Skin epidermis (tissue), 12 donors: Measurements from ENCODE around the gene EML6.

ENCODE experiments used
- H3K27ac ChIP-seq, 21 experiments: fragments of 200-600 bp; sonication (generic) in 11 of 21; one replicate each; pipeline ENCODE4 v1.5.0; 2020; ENCODE audit warnings: mild to moderate bottlenecking in 3 of 21, inconsistent platforms in 2 of 21, moderate library complexity in 2 of 21
- H3K4me3 ChIP-seq, 7 experiments: fragments of 200-600 bp; sonication (generic) in 2 of 7; one replicate each; pipeline ENCODE4 v1.5.0; 2020; ENCODE audit warnings: inconsistent platforms in 2 of 7, mild to moderate bottlenecking in 2 of 7, moderate library complexity in 1 of 7

The EML6 gene

DNA sequence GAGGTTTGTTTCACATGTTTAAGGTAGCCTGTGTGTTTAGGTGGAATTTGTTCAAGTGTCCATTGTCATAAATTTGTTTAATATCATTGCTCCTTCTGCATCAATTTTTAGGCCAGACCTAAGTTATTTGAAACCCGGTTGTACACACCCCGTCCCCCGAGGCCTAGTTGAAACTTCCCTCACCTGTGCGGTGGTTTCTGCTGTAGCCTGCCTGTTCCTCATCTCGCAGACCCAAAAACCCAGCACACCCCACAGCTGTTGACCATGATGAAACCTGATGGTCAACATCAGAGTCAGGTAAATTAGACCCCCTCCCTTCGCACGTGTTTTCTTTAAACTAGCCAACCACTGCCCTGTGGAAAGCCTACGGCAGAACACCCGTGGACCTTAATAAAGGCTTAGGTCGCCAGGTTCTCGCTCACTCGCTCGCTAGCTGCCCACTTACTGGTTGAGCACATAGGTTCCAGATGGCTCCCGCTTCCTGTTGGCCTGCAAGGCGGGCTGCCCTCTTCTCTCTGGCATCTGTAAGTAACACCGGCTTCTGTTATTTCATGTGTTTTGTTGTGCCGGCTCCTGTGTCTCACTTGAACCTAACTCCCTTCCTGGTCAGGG, 64.4 kb downstream of the EML6 start:
- H3K27ac ChIP-seq = no peak overlapping the region
- no peak overlapping the region for H3K4me3 ChIP-seq

DNA sequence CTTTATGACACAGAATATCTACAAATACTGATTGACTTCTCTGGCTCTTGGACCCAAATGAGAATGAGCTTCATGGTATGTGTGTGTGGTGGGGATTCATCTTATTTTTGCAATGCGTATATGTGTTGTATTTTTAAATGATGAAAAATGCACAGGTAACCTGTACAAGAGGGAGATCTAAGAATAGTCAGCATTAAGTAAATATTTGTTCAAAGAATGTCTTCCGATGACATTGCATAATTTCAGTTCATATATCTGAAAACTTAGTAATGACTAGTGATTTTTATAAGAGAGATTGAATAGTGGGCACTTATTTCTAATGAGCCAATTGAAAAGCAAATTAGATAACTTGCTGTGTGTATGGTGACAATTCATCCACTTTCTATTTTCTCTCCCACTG, 66.4 kb downstream of the EML6 start:
- H3K27ac ChIP-seq = no peak overlapping the region
- no peak overlapping the region for H3K4me3 ChIP-seq

DNA sequence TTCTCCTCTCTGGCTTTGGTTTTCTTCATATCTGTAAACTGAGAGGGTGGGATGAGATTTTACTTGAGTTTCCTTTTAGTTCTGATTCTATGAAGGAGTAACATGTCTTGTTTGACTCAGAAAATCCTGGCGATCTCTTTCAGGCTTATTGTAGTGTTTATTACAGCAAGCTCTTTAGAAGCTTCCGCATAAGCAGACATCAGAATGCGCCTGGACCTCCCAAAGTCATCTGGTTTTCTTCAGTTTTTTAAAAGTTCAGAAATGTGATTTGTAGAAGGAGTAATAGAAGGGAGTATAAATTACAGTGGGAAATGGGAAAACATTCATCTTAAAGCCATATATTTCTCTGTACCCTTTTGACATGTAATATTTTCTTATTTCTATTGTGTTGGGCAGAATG, 68.4 kb downstream of the EML6 start:
- Histone ChIP-seq H3K4me3 (no peak overlapping the region), H3K27ac (no peak overlapping the region)

DNA sequence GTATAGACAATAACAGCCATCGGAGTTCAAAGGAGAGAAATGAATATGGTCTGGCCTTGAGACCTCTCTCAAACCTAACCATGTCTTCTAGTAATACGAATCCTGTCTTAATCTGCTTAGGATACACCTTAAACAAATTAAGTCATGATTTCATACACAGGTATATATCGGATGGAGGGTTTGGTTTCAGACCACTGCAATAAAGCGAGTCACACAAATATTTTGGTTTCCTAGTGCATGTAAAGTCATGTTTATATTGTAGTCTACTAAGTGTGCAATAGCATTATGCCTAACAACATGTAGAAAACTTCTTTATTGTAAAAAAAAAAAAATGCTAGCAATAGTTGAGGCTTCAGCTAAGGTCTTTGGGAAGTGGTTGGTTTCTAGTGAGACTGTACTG, 73.8 kb downstream of the EML6 start:
- Histone ChIP-seq H3K4me3 (no peak overlapping the region), H3K27ac (no peak overlapping the region)

DNA sequence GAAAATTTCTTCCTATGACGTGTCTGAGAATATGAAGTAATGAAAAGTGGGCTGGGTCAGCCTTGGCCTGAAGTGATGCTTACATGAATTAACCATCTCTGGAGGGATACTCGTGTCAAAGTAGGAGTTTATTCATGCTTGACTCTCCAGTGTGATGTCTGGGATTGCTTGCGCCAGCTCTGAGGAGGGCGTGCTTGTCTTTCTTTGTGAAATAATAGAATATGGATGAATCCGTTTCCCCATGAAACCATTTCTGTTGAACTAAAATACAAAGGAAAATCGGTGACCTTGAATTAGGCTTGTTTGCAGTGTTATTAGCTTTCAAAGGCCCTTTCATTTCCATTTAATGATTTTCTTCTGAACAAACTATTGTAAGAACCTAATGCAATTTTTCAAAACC, 77.9 kb downstream of the EML6 start:
- H3K27ac ChIP-seq = no peak overlapping the region
- H3K4me3 ChIP-seq = no peak overlapping the region

DNA sequence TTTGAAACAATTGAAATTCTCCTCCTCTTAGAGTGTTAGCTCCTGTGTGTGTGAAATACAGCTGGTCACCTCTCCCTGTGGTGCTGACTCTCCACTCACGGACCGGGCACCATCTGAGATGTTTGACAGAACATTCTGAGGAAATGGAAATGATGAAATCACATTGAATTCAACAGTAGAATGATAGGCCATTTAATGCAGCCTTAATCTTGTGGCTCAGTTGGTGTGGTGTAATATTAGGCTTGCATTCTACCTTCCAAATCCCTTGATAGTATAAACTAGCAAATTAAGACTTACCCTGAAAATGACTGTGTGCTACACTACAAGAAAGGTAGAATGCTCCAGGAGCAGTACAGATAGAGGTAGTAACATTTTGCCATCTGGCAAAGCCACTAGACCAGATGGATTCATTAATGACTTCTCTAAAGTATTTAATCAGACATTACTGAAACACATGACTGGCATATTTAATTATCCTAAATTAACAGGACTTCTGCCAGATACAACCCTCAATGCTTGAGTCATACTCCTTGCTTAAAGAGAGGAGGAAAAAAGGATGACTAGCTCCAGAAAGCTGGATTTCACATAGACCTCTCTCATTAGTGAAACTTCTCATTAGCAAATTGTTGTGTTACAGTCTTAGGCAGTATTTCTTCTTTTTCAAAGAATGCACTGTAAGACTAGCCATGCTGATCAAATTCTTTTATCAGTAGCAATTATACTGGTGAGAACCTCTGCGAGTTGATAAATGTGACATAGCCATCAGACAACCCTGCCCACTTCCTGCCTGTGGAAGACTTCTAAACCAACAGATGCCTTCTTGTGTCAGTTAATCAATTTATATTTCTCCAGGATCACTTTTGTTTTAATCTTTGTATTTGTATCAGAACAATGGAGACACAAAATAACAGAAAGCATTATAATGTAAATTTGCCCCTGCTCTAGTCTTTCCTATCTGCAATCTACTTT, 80.6 kb downstream of the EML6 start:
- Histone ChIP-seq H3K4me3 (no peak overlapping the region), H3K27ac (no peak overlapping the region)

DNA sequence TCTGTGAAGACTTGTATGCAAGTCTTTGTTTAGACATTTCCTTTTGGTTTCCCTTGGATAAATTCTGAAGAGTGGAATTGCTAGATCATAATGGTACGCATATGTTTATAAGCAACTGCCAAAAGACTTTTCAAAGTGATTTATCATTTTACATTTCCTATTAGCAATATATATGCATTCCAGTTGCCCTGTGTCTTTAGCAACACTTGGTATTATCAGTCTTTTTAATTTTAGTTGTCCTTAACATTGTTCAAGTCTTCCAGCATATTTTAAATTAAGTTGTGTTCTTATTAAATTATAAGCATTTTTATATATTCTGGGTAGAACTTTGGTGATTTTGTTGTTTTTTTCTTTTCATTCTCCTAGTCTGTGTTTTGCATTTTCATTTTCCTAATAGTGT, 81.8 kb downstream of the EML6 start:
- Histone ChIP-seq H3K4me3 (no peak overlapping the region), H3K27ac (no peak overlapping the region)

DNA sequence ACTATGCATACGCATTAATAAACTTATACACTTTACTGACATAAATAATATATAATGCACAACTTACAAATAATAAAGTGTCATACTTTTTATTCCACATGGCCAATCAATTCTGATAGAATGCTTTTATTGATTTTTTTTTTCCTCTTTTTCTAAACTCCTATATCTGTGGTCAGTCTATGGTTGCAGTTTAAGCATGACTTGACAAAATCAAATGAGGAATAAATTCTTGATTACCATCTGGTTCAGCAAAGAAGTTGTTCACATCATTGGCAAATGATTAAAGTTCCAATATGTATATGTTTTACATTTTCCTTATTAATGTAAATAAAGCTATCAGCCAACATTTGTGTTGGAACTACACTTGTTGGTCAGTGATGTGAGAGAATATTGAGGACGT, 83.5 kb downstream of the EML6 start:
- no peak overlapping the region for H3K27ac ChIP-seq
- no peak overlapping the region for H3K4me3 ChIP-seq

DNA sequence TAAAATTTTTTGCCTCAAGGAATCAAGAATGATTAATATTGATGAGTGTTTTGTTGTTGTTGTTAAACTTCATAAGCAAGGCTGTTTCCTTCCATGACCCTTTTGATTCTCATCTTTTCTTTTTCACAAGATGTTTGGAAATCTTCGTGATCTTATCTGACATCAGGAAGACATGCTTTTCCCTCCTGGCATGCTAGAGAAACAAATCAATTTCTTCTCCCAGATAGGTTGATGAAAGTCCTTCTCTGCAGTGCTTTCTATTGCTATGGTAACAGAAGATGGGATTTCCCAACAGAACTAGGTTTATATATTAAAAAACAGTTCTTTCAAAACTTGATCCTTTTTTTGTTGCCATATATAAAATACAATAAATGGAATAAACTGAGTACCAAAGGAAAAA, 85.2 kb downstream of the EML6 start:
- Histone ChIP-seq H3K27ac (no peak overlapping the region), H3K4me3 (no peak overlapping the region)

DNA sequence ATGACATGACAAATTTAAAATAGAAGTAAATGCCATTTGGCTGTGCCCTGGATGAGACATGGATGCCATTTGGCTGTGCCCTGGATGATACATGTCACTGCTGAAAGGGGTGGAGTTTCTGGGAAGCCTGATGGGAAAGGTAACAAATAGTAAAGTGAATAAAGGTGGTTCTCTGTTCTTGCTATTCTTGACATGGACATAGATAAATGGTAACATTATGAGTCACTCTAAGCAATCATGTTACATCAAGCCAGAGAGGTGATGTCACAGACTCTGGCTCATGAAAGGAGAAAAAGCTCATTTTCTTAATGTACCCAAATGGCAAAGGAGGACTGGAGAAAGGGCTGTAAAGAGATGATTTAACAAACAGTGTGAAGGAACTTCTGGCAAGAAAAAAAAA, 86.4 kb downstream of the EML6 start:
- H3K27ac ChIP-seq = peak overlapping the region in 1 of 21 experiments; percentile 40

DNA sequence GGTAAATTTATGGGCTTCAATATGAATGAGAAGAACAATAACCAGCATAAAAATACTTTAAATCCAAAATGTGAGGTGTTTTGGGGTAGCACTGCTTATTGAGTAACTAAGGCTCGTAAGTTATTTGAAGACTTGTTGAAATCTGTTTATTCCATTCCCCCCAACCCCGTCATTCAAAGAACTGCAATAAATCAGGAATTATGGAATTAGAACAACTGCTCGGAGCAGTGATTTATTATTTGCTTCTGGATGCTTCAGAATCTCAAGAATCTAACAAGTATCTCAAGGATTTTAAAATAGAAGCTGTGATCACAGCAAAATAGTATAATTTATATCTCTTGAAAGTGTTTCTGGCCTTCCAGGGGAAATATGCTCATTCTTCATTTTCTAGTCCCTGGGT, 86.8 kb downstream of the EML6 start:
- no peak overlapping the region for H3K4me3 ChIP-seq
- H3K27ac ChIP-seq = no peak overlapping the region

More for the DNA sequence above, 86.4 kb downstream of the EML6 start:
- H3K4me3 ChIP-seq = no peak overlapping the region

DNA sequence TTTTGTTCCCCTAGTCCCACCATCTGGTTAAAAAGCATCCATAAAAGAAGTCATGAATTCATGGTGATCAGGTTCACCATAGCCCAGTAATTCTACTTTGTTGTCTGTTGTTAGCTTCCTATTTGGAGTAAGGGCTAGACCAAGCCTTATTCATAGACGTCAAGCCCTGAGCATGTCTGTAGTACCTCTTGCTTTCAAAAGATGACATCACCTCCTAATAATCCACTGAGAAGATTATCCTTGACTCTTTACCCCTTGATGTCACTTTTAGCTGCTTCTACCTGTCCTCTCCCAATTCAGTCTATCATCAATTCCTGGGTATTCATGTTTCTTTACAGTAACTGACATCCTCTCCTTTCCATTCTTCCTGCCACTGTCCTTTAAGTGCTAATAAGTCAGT, 90.1 kb downstream of the EML6 start:
- H3K27ac ChIP-seq = peak overlapping the region in 1 of 21 experiments; percentile 56
- no peak overlapping the region for H3K4me3 ChIP-seq

DNA sequence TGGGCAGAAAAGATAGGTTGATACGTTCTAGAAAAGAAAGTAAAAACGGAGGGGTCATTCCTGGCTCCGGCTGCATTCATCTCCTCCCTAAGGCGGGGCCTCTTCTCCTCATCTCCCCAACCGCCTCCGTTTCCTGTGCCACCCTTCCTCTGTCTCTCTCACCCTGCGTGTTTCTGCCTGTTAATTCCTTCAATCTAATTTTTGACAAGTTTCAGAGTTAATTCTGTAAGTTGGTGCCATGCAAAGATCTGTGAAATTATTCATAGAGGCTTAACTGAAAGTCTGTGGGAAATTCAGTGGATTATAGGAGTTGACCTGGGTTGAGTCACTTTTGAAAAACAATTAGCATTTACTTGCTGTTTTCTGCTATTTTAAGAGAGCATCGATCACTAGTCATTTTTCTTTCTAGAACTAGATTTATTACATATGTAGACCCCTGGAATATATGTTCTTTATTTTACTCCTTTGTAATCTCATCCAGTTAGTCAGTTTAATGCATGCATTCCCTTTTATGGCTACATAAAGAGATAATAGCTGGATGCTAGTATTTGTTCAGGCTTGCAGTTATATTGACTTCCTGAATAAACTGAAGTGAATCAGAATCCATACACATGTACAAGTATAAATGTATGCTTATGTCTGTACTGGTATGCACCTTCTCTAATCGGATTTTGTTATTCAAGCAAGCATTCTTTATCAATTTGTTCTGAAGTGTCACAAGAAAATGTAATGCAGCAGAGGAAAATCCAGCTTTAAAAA, 91.1 kb downstream of the EML6 start:
- no peak overlapping the region for H3K4me3 ChIP-seq
- peak overlapping the region in 4 of 21 experiments; percentile 7 to 66 (median 21) for H3K27ac ChIP-seq

DNA sequence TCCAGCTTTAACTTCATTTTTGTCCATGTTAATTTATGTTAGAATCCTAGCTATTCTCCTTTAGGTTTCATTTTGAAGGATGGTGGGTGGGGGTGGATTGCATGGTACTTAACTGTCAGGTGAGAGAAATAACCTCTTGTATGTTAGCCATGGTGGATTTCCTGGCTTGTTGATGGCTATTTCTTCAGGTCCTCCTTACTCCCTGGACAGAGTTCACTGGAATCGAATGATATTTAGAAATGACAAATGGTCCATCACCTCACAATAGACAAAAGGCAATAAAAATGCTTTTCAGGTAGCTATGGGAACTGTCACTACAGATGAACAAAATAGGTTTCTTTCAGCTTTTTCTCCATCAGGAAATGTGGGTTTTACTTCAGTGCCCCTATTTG, 91.7 kb downstream of the EML6 start:
- Histone ChIP-seq H3K27ac (peak overlapping the region in 1 of 21 experiments; percentile 7), H3K4me3 (no peak overlapping the region)

DNA sequence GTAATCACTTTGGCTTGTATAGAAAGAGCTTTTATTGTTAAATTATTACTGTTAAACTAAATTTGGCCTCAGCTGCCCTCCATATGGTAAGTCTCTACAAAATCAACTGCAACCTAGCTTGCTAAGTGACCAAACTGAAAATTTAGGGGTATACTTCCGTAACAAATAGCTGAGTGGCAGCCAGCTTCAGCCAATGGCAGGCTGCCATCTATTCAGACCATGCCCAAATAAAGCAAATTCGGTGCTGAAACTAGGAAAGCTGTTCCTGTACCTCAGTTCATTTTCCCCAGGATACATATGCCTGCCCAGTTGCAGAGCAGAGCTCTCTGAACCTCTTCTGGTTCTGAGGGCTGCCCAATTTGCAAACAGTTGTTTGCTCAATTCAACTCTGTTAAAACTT, 94.8 kb downstream of the EML6 start:
- no peak overlapping the region for H3K27ac ChIP-seq
- no peak overlapping the region for H3K4me3 ChIP-seq

DNA sequence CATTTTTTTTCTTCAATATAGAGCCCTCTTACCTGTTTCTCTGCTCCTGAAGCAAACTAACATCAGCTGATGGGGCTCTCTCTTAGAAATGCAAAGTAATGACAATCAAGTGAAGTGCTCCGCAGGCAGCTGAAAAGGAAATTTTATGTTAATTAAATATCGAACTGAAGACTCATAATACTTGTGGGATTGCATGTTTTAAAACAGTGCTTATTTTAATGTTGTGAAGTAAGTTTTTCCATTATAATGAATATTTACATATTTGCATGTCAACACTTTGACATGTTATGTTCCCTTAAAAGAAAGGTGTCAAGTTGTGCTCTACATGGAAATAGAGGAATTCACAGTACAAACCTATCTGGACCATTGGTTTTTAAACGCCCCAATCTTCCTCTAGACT, 97.1 kb downstream of the EML6 start:
- Histone ChIP-seq H3K27ac (no peak overlapping the region), H3K4me3 (no peak overlapping the region)

DNA sequence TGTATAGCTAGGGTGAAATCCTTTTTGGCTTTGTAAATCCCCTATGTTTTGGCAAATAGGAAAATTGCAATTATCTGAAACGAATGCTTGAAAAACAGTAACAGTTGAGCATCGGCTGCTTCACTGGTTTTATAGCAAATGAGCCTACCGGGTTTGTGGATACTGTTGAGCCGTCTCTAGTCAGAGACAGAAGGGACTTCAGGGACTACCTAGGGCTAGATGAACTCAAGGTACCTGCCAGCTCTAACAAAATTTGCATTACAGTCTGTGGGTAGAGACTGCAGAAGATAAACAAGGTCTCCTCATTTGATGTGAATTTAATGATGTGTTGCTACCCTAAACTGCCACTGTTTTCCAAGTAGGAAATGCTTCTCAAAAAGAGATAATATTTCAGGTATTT, 101.1 kb downstream of the EML6 start:
- Histone ChIP-seq H3K27ac (no peak overlapping the region), H3K4me3 (no peak overlapping the region)

DNA sequence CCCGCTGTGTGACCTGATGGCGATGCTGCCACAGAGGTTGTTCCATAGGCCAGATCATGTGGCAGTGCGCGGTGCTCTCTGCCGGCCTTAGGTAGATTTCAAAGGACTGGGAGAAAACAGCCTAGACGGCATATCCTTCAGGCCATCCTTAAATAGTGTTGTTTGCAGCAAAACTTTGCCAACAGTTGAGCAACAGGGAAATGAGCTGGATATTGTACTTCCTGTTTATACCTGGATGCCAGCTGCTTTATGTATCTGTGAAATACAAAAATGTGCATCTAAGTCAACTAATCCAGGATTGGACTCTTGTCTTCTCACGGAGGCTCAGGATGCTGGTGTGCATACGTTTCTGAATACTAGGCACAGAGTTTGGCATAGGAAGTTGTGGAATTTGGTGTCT, 107.1 kb downstream of the EML6 start:
- Histone ChIP-seq H3K27ac (no peak overlapping the region), H3K4me3 (no peak overlapping the region)

DNA sequence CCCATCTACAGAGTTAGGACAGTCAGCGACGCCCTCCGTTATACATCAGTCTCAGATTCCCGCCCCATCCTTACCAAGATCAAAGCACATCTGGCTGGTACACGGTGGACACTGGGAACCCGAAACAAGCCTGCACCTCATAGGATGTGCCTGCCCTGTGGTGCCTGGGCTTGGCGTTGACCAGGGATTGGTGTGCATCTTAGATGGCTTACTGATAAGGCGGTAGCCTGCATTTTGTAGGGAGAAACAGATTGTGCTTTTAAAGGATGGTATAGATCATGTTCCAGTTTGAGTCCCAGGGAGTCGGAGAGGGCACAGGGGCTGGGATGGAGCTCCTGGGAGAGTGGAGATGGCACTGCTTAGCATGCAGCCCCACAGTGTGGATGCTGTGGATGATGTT, 108.0 kb downstream of the EML6 start:
- H3K27ac ChIP-seq = no peak overlapping the region

DNA sequence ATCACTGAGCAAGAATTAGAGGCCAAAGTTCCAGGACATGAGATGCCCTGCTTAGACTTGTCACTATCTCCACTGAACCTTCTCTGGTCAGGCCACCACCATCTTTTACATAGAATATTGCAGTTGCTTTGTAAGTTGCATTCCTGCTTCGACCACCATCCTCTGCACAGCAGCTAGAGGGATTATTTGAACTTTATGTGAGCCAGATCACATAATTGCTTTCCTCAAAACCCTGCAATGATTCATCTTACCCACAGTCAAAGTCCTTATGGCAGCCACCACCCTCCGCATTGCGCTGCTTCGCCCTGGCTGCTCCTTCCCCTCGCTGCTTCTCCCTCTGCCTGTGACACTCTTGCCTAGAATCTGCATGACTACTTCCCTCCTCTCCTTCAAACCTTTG, 111.3 kb downstream of the EML6 start:
- Histone ChIP-seq H3K4me3 (no peak overlapping the region), H3K27ac (no peak overlapping the region)

More for the DNA sequence above, 108.0 kb downstream of the EML6 start:
- H3K4me3 ChIP-seq = no peak overlapping the region

DNA sequence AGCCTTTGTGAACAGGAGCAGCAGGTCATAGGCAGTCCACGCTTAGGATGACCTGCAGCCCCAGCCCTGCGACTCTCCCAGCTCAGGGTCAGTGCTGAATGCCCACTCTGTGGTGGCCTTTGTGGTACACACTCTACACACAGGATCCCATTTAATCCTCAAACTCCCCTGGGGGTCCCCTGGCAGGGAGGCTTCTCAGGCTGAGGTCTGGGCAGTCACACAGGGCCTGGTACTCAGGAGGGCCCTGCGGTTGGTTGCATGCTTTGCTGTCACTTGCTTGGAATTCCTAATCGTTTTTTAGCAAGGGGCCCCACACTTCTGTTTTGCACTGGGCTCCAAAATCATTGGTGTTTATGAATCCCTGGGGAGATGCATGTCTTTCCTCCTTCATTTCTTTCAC, 113.0 kb downstream of the EML6 start:
- H3K4me3 ChIP-seq = no peak overlapping the region

More for the DNA sequence above, 113.0 kb downstream of the EML6 start:
- H3K27ac ChIP-seq = no peak overlapping the region
